K562 (cell line): ENCODE data around the gene EPHA1. TPM values are rescaled to one million over a fixed set of nuclear protein-coding genes. Genes with fewer than 3 reads are reported as not detected.

ENCODE experiments used
- ATAC-seq: fragments of 200-7000 bp; cut with Tn5 transposase; 3 replicates; pipeline ENCODE4 v1.9.1; 2020; ENCODE audit warnings: moderate library complexity
- BruUV-seq: library from RNA; stranded (reverse); fragments of 400-500 nt; replicated peaks from 2 replicates; lab custom pipeline; 2021; lab: Mats Ljungman, UMichigan
- CTCF ChIA-PET: fragments of 300-600 bp; formaldehyde crosslinking; extraction: SDS; loops from one replicate; lab custom pipeline; 2021; ENCODE audit warnings: low intra/inter-chr PET ratio; lab: Yijun Ruan, JAX
- POLR2A ChIA-PET: fragments of 300-600, 350-650 bp; sonication (Branson Sonifier 250); formaldehyde crosslinking; extraction: SDS; loops from one replicate; lab custom pipeline; 2021; ENCODE audit warnings: antibody characterized with exemption, inconsistent platforms; lab: Yijun Ruan, JAX
- DNase-seq, 4 experiments: peaks; one replicate each; pipeline versions ENCODE4 v3.0.0 to v3.0.0-alpha.2; 2011 to 2018; ENCODE audit warnings: low spot score in 3 of 4, mixed read lengths in 3 of 4; ENCODE audit errors: extremely low read depth in 1 of 4
- FAIRE-seq: peaks from 2 replicates; lab custom pipeline; 2011; peaks lifted over from hg19 to GRCh38; lab: Jason Lieb, UNC
- H2AFZ ChIP-seq: 2 replicates; pipeline ENCODE4 v1.6.0; 2011; ENCODE audit warnings: low read depth, low read length, control low read depth, inconsistent platforms
- H3K27ac ChIP-seq: fragments of 200-600 bp; 3 replicates; pipeline ENCODE4 v1.8.0; 2011; ENCODE audit warnings: low read depth, mild to moderate bottlenecking, control low read depth, inconsistent platforms, low read length, moderate library complexity, mixed read lengths; ENCODE audit errors: extremely low read depth
- H3K27me3 ChIP-seq, 2 experiments: fragments of 300-600 bp in 1 of 2; 2 replicates in 1 of 2; 3 replicates in 1 of 2; pipeline versions ENCODE4 v1.6.0 to v1.8.0; 2011; ENCODE audit warnings: inconsistent platforms in 2 of 2, low read length in 2 of 2, mild to moderate bottlenecking in 1 of 2, mixed read lengths in 1 of 2, moderate library complexity in 1 of 2; ENCODE audit not compliant: control insufficient read depth in 2 of 2, insufficient read depth in 2 of 2
- H3K36me3 ChIP-seq: fragments of 300-600 bp; 3 replicates; pipeline ENCODE4 v1.8.0; 2011; ENCODE audit warnings: mild to moderate bottlenecking, low read length, inconsistent platforms; ENCODE audit not compliant: control insufficient read depth, insufficient read depth
- H3K4me1 ChIP-seq, 2 experiments: fragments of 200-600 bp in 1 of 2; replicated peaks in 1 of 2; 2 replicates in 1 of 2; 3 replicates in 1 of 2; pipeline versions ENCODE4 v1.5.1 to v1.8.0; 2011; ENCODE audit warnings: inconsistent platforms in 2 of 2, low read length in 2 of 2, mild to moderate bottlenecking in 1 of 2, mixed read lengths in 1 of 2, moderate library complexity in 1 of 2; ENCODE audit not compliant: control insufficient read depth in 2 of 2, insufficient read depth in 2 of 2
- H3K4me2 ChIP-seq: 2 replicates; pipeline ENCODE4 v1.6.1; 2011; ENCODE audit warnings: low read length, control low read depth, inconsistent platforms, mixed read lengths; ENCODE audit not compliant: insufficient read depth
- H3K4me3 ChIP-seq: fragments of 200-600 bp; sonication (generic), shearing (Covaris generic); 2 replicates; pipeline ENCODE4 v1.5.1; 2016; ENCODE audit warnings: control low read depth, inconsistent platforms
- H3K79me2 ChIP-seq: fragments of 200-600 bp; 3 replicates; pipeline ENCODE4 v1.8.0; 2011; ENCODE audit warnings: low read length, inconsistent platforms; ENCODE audit not compliant: control insufficient read depth, insufficient read depth
- H3K9ac ChIP-seq, 2 experiments: 2 replicates each; pipeline versions ENCODE4 v1.6.0 to v1.6.1; 2011; ENCODE audit warnings: low read depth in 2 of 2, low read length in 2 of 2, control low read depth in 1 of 2, inconsistent platforms in 1 of 2, mild to moderate bottlenecking in 1 of 2, mixed read lengths in 1 of 2; ENCODE audit not compliant: insufficient read depth in 1 of 2
- H3K9me1 ChIP-seq: one replicate; pipeline ENCODE4 v1.6.0; 2011; ENCODE audit warnings: inconsistent platforms, mild to moderate bottlenecking, low read length, moderate library complexity; ENCODE audit not compliant: control insufficient read depth, insufficient read depth
- H3K9me3 ChIP-seq: replicated peaks from 2 replicates; pipeline ENCODE4 v1.5.1; 2011; ENCODE audit warnings: low read depth, low read length, inconsistent platforms; ENCODE audit not compliant: control insufficient read depth, insufficient read depth
- H4K20me1 ChIP-seq: replicated peaks from 2 replicates; pipeline ENCODE4 v1.6.1; 2011; ENCODE audit warnings: low read length, inconsistent platforms, mixed read lengths; ENCODE audit not compliant: control insufficient read depth, insufficient read depth
- E2F1 ChIP-seq: sonication (generic); formaldehyde crosslinking; IDR thresholded peaks from 2 replicates; pipeline ENCODE4 v1.8.1; 2023; ENCODE audit warnings: mild to moderate bottlenecking, missing genetic modification reagents, moderate library complexity
- SMAD2 ChIP-seq: fragments of 150-350 bp; IDR thresholded peaks from 2 replicates; pipeline ENCODE4 v1.6.1; 2014; ENCODE audit warnings: low read depth, mild to moderate bottlenecking, low read length
- ZBTB7A ChIP-seq: IDR thresholded peaks from 2 replicates; pipeline ENCODE4 v1.6.1; 2011; ENCODE audit warnings: low read depth, mild to moderate bottlenecking, low read length, moderate library complexity, borderline replicate concordance; ENCODE audit not compliant: control insufficient read depth
- ZNF717 ChIP-seq: fragments of 250-450 bp; sonication (Bioruptor Pico); IDR thresholded peaks from 2 replicates; pipeline ENCODE4 v1.5.0; 2021
- WGBS: fragments of 100-300 bp; shearing (Covaris generic); methylation state at CpG from one replicate; pipeline ENCODE4 v1.1.6; 2016; ENCODE audit warnings: low coverage, mixed read lengths; ENCODE audit not compliant: insufficient coverage; ENCODE audit errors: missing lambda C conversion rate; 5-methylcytosine and 5-hydroxymethylcytosine counted together
- in situ Hi-C: fragments of 300-500 bp; cut with MboI; formaldehyde crosslinking; loops from 4 replicates; pipeline ENCODE4 v1.15.0; 2018; ENCODE audit warnings: inconsistent platforms, mixed read lengths
- intact Hi-C: fragments of 100-400 bp; cut with micrococcal nuclease; formaldehyde crosslinking; loops from 2 replicates; pipeline ENCODE4 v1.14.2; 2022
- polyA plus RNA-seq, 8 experiments: library from polyadenylated mRNA; depleted of rRNA in 4 of 8; stranded (reverse) in 5 of 8; unstranded in 3 of 8; fragments of >200 nt; fragmentation: Nextera tagmentation in 2 of 8; fragmentation: Illumina TruSeq in 1 of 8; extraction: Ambion mirVana in 2 of 8; extraction: Trizol in 1 of 8; gene quantifications; 2 replicates each; pipeline versions ENCODE4 v1.2.1 to v1.2.3, GENCODE V29; 2011 to 2014; ENCODE audit warnings: inconsistent platforms in 1 of 8, missing spikeins in 1 of 8
- total RNA-seq, 7 experiments: library from RNA; depleted of rRNA in 6 of 7; stranded (reverse); fragments of >200 nt in 6 of 7; fragmentation: Illumina TruSeq in 2 of 7; extraction: Trizol in 2 of 7; gene quantifications; 2 replicates each; pipeline versions ENCODE4 v1.2.1 to v1.2.3, GENCODE V29; 2011 to 2021; ENCODE audit warnings: low replicate concordance in 1 of 7

The EPHA1 gene
- total and polyA plus RNA-seq, 9 of the 15 experiments (the other 6 are each of a cell fraction or from before 2014, with no cell fraction given): 0.22 to 0.57 (median 0.32) TPM; not detected in 6

DNA sequence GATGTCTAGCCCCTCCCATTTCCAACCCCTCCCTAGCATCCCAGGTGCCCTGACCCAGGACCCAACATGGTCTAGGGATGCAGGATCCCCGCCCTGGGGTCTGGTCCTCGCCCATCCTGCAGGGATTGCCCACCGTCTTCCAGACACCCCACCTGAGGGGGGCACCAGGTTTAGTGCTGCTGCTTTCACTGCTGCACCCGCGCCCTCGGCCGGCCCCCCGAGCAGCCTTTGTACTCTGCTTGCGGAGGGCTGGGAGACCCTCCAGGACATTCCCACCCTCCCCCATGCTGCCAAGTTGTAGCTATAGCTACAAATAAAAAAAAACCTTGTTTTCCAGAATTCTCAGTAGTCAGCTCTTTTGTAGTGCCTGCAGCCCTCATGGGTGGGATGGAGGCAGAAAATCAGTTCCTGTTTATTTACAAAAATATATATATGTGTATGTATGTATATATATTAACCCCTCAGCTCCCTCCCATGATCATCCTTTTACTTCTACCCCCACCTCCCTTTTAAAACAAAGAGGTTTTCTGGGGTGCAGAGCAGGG, 17.8 kb downstream of the EPHA1 start (continued):
- no peak for TF ChIP-seq E2F1 (CRISPR knock-in tag)
- no peak for TF ChIP-seq SMAD2

DNA sequence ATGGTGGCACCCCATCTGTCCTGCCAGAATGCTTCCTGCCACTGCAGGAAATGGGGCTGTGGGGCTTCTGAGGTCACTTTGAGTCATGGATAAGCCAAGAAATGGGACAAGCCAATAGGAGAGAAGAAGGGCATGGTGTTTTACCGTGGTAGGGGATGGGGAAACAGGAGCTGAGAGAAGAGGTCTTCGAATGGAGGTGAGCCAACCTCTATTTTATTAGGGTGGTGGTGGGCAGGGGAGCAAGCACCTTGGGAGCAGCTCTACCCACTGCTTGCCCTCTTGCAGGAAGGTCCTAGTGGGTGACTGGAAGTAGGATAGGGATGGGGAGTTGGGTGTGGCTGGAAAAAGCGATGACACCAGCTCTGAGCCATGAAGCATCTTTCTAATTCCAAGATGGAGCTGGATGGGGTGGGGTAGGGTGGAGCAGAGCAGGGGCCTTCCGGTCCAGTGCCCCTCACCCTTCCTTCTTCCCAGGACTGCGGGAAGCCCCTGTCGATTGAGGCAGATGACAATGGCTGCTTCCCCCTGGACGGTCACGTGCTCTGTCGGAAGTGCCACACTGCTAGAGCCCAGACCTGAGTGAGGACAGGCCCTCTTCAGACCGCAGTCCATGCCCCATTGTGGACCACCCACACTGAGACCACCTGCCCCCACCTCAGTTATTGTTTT, 18.4 kb downstream of the EPHA1 start:
- H3K36me3 ChIP-seq: peaks cover 58% of the 10 kb centered on the region; the same call in 2 of the 3 replicates
- in situ Hi-C loops: no loop called here

More for the DNA sequence above, 18.4 kb downstream of the EPHA1 start:
- peak; percentile 27; the same call in 1 of the 2 replicates for TF ChIP-seq ZBTB7A
- no peak for TF ChIP-seq ZNF717 (CRISPR knock-in tag)
- Histone ChIP-seq H3K79me2 (no peaks in the 10 kb centered on the region; the same call in 2 of the 3 replicates), H3K27me3 (peaks cover 5 to 19% of the 10 kb centered on the region in 2 experiments; a peak in 4 of 5 replicates), H3K27ac (no peak overlapping the region), H3K4me2 (no peak overlapping the region), H2AFZ (no peak overlapping the region), H3K9ac (0 out of 4 replicates have a peak overlapping the region, but pooled peaks of 1 of the 2 experiments have one; percentile 42), H3K4me1 (peaks cover 0 to 28% of the 10 kb centered on the region in 2 experiments; a peak in 3 of 5 replicates), H3K9me1 (peaks cover 10% of the 10 kb centered on the region), H4K20me1 (peaks cover 28% of the 10 kb centered on the region), H3K4me3 (no peak overlapping the region), H3K9me3 (no peaks in the 10 kb centered on the region)
- intact Hi-C loops: no loop called here
- CTCF ChIA-PET: no interaction called here
- WGBS: 87% methylated on average over 10 of the region's 10 CpGs
- POLR2A ChIA-PET: interaction anchor here (0.7 to 9.7 kb wide), 6 partner anchors 9 to 54 kb away, joined by 3 to 131 read pairs (median 3); partner anchors contain the start of genes EPHA1 and ZYX
- DNase-seq: no peak
- no TSS peak for BruUV-seq
- ATAC-seq: no peak
- FAIRE-seq: no peak
